Epithelial cell of proximal tubule (primary cell): Measurements from ENCODE around the gene KDM3B. TPM values are rescaled to one million over a fixed set of nuclear protein-coding genes. Genes with fewer than 3 reads are reported as not detected.
"Not testable (repeated sequence)": the region's sequence is repeated elsewhere in the genome, so short reads cannot be mapped to it uniquely, and the experiment has no call there.

ENCODE experiments used
- DNase-seq: peaks from one replicate; pipeline ENCODE4 v3.0.0-alpha.2; 2011; ENCODE audit warnings: low read depth
- H3K4me3 ChIP-seq: 2 replicates; pipeline ENCODE4 v1.5.1; 2011; ENCODE audit warnings: low read depth, mild to moderate bottlenecking, low read length
- total RNA-seq: library from RNA; depleted of rRNA; stranded (reverse); fragments of >200 nt; gene quantifications from 2 replicates; pipeline ENCODE4 v1.2.3, GENCODE V29; 2015
- TF ChIP-seq, protein P1 (sequence below): conservative IDR thresholded peaks from 2 replicates; pipeline ENCODE4 v1.5.1; 2012; ENCODE audit warnings: low read depth, mild to moderate bottlenecking, low read length

The KDM3B gene, protein sequence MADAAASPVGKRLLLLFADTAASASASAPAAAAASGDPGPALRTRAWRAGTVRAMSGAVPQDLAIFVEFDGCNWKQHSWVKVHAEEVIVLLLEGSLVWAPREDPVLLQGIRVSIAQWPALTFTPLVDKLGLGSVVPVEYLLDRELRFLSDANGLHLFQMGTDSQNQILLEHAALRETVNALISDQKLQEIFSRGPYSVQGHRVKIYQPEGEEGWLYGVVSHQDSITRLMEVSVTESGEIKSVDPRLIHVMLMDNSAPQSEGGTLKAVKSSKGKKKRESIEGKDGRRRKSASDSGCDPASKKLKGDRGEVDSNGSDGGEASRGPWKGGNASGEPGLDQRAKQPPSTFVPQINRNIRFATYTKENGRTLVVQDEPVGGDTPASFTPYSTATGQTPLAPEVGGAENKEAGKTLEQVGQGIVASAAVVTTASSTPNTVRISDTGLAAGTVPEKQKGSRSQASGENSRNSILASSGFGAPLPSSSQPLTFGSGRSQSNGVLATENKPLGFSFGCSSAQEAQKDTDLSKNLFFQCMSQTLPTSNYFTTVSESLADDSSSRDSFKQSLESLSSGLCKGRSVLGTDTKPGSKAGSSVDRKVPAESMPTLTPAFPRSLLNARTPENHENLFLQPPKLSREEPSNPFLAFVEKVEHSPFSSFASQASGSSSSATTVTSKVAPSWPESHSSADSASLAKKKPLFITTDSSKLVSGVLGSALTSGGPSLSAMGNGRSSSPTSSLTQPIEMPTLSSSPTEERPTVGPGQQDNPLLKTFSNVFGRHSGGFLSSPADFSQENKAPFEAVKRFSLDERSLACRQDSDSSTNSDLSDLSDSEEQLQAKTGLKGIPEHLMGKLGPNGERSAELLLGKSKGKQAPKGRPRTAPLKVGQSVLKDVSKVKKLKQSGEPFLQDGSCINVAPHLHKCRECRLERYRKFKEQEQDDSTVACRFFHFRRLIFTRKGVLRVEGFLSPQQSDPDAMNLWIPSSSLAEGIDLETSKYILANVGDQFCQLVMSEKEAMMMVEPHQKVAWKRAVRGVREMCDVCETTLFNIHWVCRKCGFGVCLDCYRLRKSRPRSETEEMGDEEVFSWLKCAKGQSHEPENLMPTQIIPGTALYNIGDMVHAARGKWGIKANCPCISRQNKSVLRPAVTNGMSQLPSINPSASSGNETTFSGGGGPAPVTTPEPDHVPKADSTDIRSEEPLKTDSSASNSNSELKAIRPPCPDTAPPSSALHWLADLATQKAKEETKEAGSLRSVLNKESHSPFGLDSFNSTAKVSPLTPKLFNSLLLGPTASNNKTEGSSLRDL (N-terminal part only)
- 27.6 and 40.2 TPM in 2 replicates for total RNA-seq

GRCh38 chr5:138352071-138352721 lies at the start of gene KDM3B:
Gene KDM3B, plus strand, starts transcription at chr5:138352685. Its CDS starts 111 bp downstream, at chr5:138352796.
- H3K4me3 ChIP-seq: peak within 1 kb of the TSS; percentile 95
- no peak for DNase-seq
- TF ChIP-seq, protein P1, sequence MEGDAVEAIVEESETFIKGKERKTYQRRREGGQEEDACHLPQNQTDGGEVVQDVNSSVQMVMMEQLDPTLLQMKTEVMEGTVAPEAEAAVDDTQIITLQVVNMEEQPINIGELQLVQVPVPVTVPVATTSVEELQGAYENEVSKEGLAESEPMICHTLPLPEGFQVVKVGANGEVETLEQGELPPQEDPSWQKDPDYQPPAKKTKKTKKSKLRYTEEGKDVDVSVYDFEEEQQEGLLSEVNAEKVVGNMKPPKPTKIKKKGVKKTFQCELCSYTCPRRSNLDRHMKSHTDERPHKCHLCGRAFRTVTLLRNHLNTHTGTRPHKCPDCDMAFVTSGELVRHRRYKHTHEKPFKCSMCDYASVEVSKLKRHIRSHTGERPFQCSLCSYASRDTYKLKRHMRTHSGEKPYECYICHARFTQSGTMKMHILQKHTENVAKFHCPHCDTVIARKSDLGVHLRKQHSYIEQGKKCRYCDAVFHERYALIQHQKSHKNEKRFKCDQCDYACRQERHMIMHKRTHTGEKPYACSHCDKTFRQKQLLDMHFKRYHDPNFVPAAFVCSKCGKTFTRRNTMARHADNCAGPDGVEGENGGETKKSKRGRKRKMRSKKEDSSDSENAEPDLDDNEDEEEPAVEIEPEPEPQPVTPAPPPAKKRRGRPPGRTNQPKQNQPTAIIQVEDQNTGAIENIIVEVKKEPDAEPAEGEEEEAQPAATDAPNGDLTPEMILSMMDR: peak; percentile 99

DNA sequence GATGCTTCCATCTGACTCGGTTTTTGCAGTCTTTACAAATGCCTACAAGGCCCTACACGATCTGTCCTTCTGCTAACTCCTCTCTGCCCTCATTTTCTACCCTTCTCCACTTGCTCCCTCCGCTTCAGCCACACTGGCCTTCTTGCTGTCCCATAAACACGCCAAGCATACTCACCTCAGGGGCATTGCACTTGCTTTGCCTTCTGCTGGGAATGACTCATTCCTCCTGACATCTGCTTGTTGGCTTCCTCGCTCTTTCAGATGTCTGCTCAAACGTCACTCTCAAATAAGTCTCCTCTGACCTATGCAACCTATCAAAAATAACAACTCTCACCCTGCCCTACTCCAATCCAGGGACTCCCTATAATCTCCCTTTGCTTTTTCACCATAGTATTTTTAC lies 49.1 kb upstream of the KDM3B start:
- H3K4me3 ChIP-seq: no peak overlapping the region
- TF ChIP-seq, protein P1: no peak
- DNase-seq: peak; percentile 6

- H3K4me3 ChIP-seq: no peak overlapping the region
- TF ChIP-seq, protein P1: no peak
- no peak for DNase-seq
Observed at GRCh38 chr5:138305797-138306196, 46.7 kb upstream of the KDM3B start.

GRCh38 chr5:138315751-138316278 lies 36.7 kb upstream of the KDM3B start:
- no peak overlapping the region for H3K4me3 ChIP-seq
- no peak for DNase-seq
- TF ChIP-seq, protein P1: no peak

- H3K4me3 ChIP-seq: no peak overlapping the region
- TF ChIP-seq, protein P1: no peak
Observed at GRCh38 chr5:138316355-138316754, 36.1 kb upstream of the KDM3B start.

DNA sequence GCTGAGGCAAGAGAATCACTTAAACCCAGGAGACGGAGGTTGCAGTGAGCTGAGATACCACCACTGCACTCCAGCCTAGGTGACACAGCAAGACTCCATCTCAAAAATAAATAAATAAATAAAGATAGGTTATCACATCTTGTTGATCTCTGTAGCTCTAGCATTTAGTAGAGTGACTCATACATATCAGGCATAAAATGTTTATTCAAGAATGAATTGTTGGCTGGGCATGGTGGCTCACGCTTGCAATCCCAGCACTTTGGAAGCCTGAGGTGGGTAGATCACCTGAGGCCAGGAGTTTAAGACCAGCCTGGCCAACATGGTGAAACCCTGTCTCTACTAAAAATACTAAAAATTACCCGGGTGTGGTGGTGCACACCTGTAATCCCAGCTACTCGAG lies 34.3 kb upstream of the KDM3B start:
- H3K4me3 ChIP-seq, DNase-seq: not testable (repeated sequence)

More at GRCh38 chr5:138316355-138316754, 36.1 kb upstream of the KDM3B start:
- no peak for DNase-seq
